HCT116 (cell line): ENCODE measurements around the gene SDC1.

Experiments used
- CEBPB ChIP-seq: IDR thresholded peaks from 2 replicates; pipeline ENCODE4 v1.6.1; 2012; ENCODE audit warnings: low read depth
- EZH2 ChIP-seq: fragments of 200-600 bp; sonication (generic); IDR thresholded peaks from 2 replicates; pipeline ENCODE4 v1.6.1; 2017; ENCODE audit warnings: antibody characterized with exemption, mixed run types
- EZH2phosphoT487 ChIP-seq: fragments of 200-600 bp; IDR thresholded peaks from 2 replicates; pipeline ENCODE4 v1.6.1; 2018; ENCODE audit warnings: antibody characterized with exemption, borderline replicate concordance
- POLR2A ChIP-seq: IDR thresholded peaks from 2 replicates; pipeline ENCODE4 v1.7.0; 2011; ENCODE audit warnings: borderline replicate concordance; ENCODE audit not compliant: insufficient read depth, insufficient read length; ENCODE audit errors: extremely low read depth
- RAD21 ChIP-seq: IDR thresholded peaks from 2 replicates; pipeline ENCODE4 v1.6.1; 2012; ENCODE audit warnings: low read depth, mild to moderate bottlenecking
- SP1 ChIP-seq: IDR thresholded peaks from 2 replicates; pipeline ENCODE4 v1.6.1; 2012; ENCODE audit warnings: low read depth
- SRF ChIP-seq: IDR thresholded peaks from 2 replicates; pipeline ENCODE4 v1.6.1; 2012; ENCODE audit warnings: low read depth
- TCF7L2 ChIP-seq: IDR thresholded peaks from 2 replicates; pipeline ENCODE4 v1.7.0; 2011; ENCODE audit warnings: borderline replicate concordance, inconsistent platforms; ENCODE audit not compliant: insufficient read depth, insufficient read length; ENCODE audit errors: extremely low read depth
- TF ChIP-seq, protein P1 (sequence below): IDR thresholded peaks from 2 replicates; pipeline ENCODE4 v1.6.1; 2012; ENCODE audit warnings: low read depth
- TF ChIP-seq, protein P2 (sequence below), 3 experiments: fragments of 200-600 bp in 1 of 3; sonication (generic) in 1 of 3; IDR thresholded peaks in 2 of 3; conservative IDR thresholded peaks in 1 of 3; 2 replicates each; pipeline ENCODE4 v1.5.1; 2012 to 2017; ENCODE audit warnings: low read depth in 2 of 3, low read length in 2 of 3, antibody characterized with exemption in 1 of 3, borderline replicate concordance in 1 of 3, control low read depth in 1 of 3, mild to moderate bottlenecking in 1 of 3, mixed read lengths in 1 of 3, mixed run types in 1 of 3, moderate library complexity in 1 of 3; ENCODE audit not compliant: insufficient read depth in 1 of 3
- TF ChIP-seq, protein P3 (sequence below): IDR thresholded peaks from 2 replicates; pipeline ENCODE4 v1.6.1; 2012

DNA sequence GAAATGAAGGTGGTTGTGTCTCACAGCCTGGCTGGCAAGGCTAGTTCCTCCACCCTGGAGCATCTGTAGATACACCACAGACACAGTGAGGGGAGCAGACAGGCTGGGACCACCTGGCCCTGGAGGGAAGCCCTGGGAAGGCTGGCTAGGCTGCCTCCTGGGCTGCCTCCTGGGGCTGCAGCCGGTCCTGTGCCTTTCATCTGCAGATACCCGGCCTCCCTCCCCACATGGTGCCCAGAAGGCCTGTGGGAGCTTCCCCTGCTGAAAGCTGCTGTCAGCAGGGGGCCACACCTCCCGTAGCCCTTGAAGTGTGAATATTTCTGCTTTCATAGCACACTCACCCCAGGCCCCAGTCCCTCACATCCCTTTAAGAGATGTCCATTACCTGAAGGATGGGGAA lies 37.6 kb downstream of the SDC1 start:
- TF ChIP-seq TCF7L2, result peak; percentile 59
- no peak for TF ChIP-seq CEBPB
- no peak for TF ChIP-seq EZH2
- TF ChIP-seq, protein P1, sequence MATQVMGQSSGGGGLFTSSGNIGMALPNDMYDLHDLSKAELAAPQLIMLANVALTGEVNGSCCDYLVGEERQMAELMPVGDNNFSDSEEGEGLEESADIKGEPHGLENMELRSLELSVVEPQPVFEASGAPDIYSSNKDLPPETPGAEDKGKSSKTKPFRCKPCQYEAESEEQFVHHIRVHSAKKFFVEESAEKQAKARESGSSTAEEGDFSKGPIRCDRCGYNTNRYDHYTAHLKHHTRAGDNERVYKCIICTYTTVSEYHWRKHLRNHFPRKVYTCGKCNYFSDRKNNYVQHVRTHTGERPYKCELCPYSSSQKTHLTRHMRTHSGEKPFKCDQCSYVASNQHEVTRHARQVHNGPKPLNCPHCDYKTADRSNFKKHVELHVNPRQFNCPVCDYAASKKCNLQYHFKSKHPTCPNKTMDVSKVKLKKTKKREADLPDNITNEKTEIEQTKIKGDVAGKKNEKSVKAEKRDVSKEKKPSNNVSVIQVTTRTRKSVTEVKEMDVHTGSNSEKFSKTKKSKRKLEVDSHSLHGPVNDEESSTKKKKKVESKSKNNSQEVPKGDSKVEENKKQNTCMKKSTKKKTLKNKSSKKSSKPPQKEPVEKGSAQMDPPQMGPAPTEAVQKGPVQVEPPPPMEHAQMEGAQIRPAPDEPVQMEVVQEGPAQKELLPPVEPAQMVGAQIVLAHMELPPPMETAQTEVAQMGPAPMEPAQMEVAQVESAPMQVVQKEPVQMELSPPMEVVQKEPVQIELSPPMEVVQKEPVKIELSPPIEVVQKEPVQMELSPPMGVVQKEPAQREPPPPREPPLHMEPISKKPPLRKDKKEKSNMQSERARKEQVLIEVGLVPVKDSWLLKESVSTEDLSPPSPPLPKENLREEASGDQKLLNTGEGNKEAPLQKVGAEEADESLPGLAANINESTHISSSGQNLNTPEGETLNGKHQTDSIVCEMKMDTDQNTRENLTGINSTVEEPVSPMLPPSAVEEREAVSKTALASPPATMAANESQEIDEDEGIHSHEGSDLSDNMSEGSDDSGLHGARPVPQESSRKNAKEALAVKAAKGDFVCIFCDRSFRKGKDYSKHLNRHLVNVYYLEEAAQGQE, result no peak
- TF ChIP-seq, protein P2, sequence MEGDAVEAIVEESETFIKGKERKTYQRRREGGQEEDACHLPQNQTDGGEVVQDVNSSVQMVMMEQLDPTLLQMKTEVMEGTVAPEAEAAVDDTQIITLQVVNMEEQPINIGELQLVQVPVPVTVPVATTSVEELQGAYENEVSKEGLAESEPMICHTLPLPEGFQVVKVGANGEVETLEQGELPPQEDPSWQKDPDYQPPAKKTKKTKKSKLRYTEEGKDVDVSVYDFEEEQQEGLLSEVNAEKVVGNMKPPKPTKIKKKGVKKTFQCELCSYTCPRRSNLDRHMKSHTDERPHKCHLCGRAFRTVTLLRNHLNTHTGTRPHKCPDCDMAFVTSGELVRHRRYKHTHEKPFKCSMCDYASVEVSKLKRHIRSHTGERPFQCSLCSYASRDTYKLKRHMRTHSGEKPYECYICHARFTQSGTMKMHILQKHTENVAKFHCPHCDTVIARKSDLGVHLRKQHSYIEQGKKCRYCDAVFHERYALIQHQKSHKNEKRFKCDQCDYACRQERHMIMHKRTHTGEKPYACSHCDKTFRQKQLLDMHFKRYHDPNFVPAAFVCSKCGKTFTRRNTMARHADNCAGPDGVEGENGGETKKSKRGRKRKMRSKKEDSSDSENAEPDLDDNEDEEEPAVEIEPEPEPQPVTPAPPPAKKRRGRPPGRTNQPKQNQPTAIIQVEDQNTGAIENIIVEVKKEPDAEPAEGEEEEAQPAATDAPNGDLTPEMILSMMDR (IDR thresholded peaks at IDR 0.05 in 2 of 3, conservative IDR thresholded peaks at IDR 0.05 in 1 of 3; ENCODE audit: borderline replicate concordance in 1 of 3, insufficient read depth in 1 of 3, low read depth in 2 of 3, low read length in 2 of 3), result no peak
- no peak for TF ChIP-seq POLR2A
- TF ChIP-seq EZH2phosphoT487, result no peak
- no peak for TF ChIP-seq SP1
- no peak for TF ChIP-seq RAD21
- TF ChIP-seq, protein P3, sequence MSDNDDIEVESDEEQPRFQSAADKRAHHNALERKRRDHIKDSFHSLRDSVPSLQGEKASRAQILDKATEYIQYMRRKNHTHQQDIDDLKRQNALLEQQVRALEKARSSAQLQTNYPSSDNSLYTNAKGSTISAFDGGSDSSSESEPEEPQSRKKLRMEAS, result no peak
- TF ChIP-seq SRF, result no peak
